ENCODE measurements around the gene CDH13. TPM values are rescaled to one million over a fixed set of nuclear protein-coding genes. Genes with fewer than 3 reads are reported as not detected.

Gene CDH13
- total and polyA plus RNA-seq, 2 of the 8 experiments (the other 6 are each of a cell fraction or from before 2014, with no cell fraction given), result 2.3 to 2.4 TPM

DNA sequence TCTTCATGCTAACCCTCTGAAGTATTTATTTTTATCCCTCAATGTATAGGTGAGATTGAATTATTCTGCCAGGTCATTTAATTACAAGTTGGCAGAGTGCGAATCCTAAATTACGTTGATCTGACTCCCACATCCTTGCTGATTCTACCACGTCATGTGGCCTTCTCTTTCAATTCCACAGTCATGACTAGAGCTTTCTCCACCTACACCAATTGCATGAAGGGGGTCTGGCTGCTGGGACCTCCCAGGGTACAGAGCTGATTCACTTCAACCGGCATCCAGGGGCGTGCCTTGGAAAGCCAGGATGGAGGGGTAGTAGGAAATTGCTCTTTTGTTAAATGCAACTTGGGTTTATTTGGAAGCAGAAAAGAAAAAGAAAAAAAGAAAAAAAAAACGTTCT, 41.1 kb upstream of the CDH13 start:
- Histone ChIP-seq H3K9ac (replicated peaks in 1 of 4; ENCODE audit: extremely low read depth in 1 of 4, low read depth in 3 of 4, low read length in 3 of 4) (no peak overlapping the region), H3K14ac (ENCODE audit: insufficient read length) (no peak overlapping the region), H3K36me3 (ENCODE audit: control insufficient read depth in 2 of 4, insufficient read depth in 4 of 4, low read length in 3 of 4) (no peaks in the 10 kb centered on the region), H3K56ac (replicated peaks; ENCODE audit: insufficient read length, low read depth, low read length) (no peak overlapping the region), H2BK15ac (ENCODE audit: low read length) (no peak overlapping the region), H3K79me2 (ENCODE audit: control insufficient read depth in 1 of 2, insufficient read depth in 2 of 2, low read length in 2 of 2) (no peaks in the 10 kb centered on the region), H2BK12ac (ENCODE audit: low read depth, low read length) (no peak overlapping the region), H3K4me3 (ENCODE audit: extremely low read depth in 1 of 4, insufficient read depth in 2 of 4, low read depth in 3 of 4, low read length in 4 of 4) (no peak overlapping the region), H2AFZ (ENCODE audit: low read length) (peak overlapping the region; percentile 40; the same call in 1 of the 2 replicates), H4K91ac (replicated peaks; ENCODE audit: insufficient read length, low read length) (no peak overlapping the region), H4K5ac (ENCODE audit: insufficient read length, low read depth, low read length) (no peak overlapping the region), H4K8ac (ENCODE audit: extremely low read depth, insufficient read depth, low read length) (no peak overlapping the region), H3K79me1 (ENCODE audit: low read depth, low read length) (no peaks in the 10 kb centered on the region), H2BK5ac (ENCODE audit: low read depth, low read length) (no peak overlapping the region), H3K4me2 (ENCODE audit: insufficient read depth in 1 of 2, low read depth in 2 of 2, low read length in 2 of 2) (no peak overlapping the region), H2BK20ac (ENCODE audit: low read length) (no peak overlapping the region), H4K20me1 (replicated peaks in 1 of 2; ENCODE audit: control insufficient read depth in 1 of 2, insufficient read depth in 2 of 2, low read length in 2 of 2) (no peaks in the 10 kb centered on the region), H3K4ac (replicated peaks; ENCODE audit: insufficient read length, low read depth, low read length) (no peak overlapping the region), H3K18ac (ENCODE audit: extremely low read depth, low read length) (no peak overlapping the region), H3K23ac (ENCODE audit: insufficient read length) (no peak overlapping the region), H3K23me2 (ENCODE audit: low read depth, low read length) (no peaks in the 10 kb centered on the region), H3K9me3 (ENCODE audit: insufficient read depth in 2 of 2, low read depth in 1 of 2, low read length in 1 of 2) (no peaks in the 10 kb centered on the region), H3K27me3 (replicated peaks in 1 of 4; ENCODE audit: control insufficient read depth in 3 of 4, extremely low read depth in 1 of 4, insufficient read depth in 3 of 4, low read length in 3 of 4) (no peaks in the 10 kb centered on the region), H2AK5ac (ENCODE audit: low read depth, low read length) (no peak overlapping the region), H2BK120ac (replicated peaks; ENCODE audit: low read depth, low read length) (no peak overlapping the region), H3K4me1 (replicated peaks in 1 of 4; ENCODE audit: control insufficient read depth in 3 of 4, insufficient read depth in 4 of 4, low read length in 3 of 4) (no peaks in the 10 kb centered on the region), H3K27ac (ENCODE audit: low read depth, low read length) (no peak overlapping the region)
- WGBS, 2 experiments (ENCODE audit: extremely low coverage in 1 of 2, insufficient coverage in 1 of 2, insufficient read length in 1 of 2, insufficient replicate concordance in 2 of 2, low coverage in 1 of 2, low lambda C conversion rate in 2 of 2, missing lambda C conversion rate in 1 of 2), result 86% methylated on average over 5 of the region's 6 CpGs; no CpG with 5 or more reads in 1 of the 2 experiments
- ChIA-PET CTCF (ENCODE audit: partially characterized antibody) (interaction anchor here (0.7 to 5.4 kb wide), 2 partner anchors 9 to 17 kb away, joined by 3 to 23 read pairs; no protein-coding TSS in a partner anchor), POLR2A (ENCODE audit: partially characterized antibody) (no interaction called here)
- FAIRE-seq, result no peak
- DNase-seq (ENCODE audit: low read depth in 1 of 2, low spot score in 2 of 2), result no peak
- TF ChIP-seq RNF2 (IDR thresholded peaks at IDR 0.05; ENCODE audit: borderline replicate concordance, low read depth, low read length, missing control alignments, poor library complexity, severe bottlenecking) (no peak), RBBP5 (IDR thresholded peaks at IDR 0.05; ENCODE audit: borderline replicate concordance, low read depth, low read length) (no peak), ZNF274 (IDR thresholded peaks at IDR 0.05; ENCODE audit: borderline replicate concordance, extremely low read depth, low read length) (no peak), CREB1 (IDR thresholded peaks at IDR 0.05) (no peak), JUND (IDR thresholded peaks at IDR 0.05; ENCODE audit: low read length) (no peak), NRF1 (IDR thresholded peaks at IDR 0.05; ENCODE audit: low read depth, low read length) (no peak), RXRA (IDR thresholded peaks at IDR 0.05; ENCODE audit: insufficient read depth, low read depth, low read length) (no peak), TAF7 (optimal IDR thresholded peaks at IDR 0.05; ENCODE audit: borderline replicate concordance, low read depth, low read length) (no peak), PHF8 (conservative IDR thresholded peaks at IDR 0.05; ENCODE audit: low read depth, low read length) (no peak), TEAD4 (IDR thresholded peaks at IDR 0.05; ENCODE audit: low read depth, low read length) (no peak), BCL11A (IDR thresholded peaks at IDR 0.05; ENCODE audit: low read depth in 2 of 2, low read length in 2 of 2) (no peak), GTF2F1 (IDR thresholded peaks at IDR 0.05; ENCODE audit: borderline replicate concordance, low read depth, low read length) (no peak)
- TF ChIP-seq, protein P1, sequence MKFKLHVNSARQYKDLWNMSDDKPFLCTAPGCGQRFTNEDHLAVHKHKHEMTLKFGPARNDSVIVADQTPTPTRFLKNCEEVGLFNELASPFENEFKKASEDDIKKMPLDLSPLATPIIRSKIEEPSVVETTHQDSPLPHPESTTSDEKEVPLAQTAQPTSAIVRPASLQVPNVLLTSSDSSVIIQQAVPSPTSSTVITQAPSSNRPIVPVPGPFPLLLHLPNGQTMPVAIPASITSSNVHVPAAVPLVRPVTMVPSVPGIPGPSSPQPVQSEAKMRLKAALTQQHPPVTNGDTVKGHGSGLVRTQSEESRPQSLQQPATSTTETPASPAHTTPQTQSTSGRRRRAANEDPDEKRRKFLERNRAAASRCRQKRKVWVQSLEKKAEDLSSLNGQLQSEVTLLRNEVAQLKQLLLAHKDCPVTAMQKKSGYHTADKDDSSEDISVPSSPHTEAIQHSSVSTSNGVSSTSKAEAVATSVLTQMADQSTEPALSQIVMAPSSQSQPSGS (IDR thresholded peaks at IDR 0.05; ENCODE audit: low read length), result no peak
